Stimulated activated CD4-positive, alpha-beta T cell treated with anti-CD3 and anti-CD28 coated beads, Interleukin-2, amount 100 ng/mL, for 48 hours (primary cell): ENCODE results near the gene TECR.

Source experiments
- DNase-seq, 2 donors: peaks; one replicate each; pipeline ENCODE4 v3.0.0-alpha.2; 2020

Gene TECR

GRCh38 chr19:14510311-14511228 is 18.8 kb upstream of the TECR start:
- no peak for DNase-seq

GRCh38 chr19:14511229-14511593 is 18.2 kb upstream of the TECR start:
- DNase-seq = no peak

- DNase-seq = no peak
These were observed 16.9 kb upstream of the TECR start for GRCh38 chr19:14512406-14512961.

GRCh38 chr19:14514215-14514863 is 15.1 kb upstream of the TECR start:
- no peak for DNase-seq

GRCh38 chr19:14515501-14516047 is 13.8 kb upstream of the TECR start:
- DNase-seq = no peak

GRCh38 chr19:14516048-14516534 is 13.3 kb upstream of the TECR start:
- DNase-seq = no peak

GRCh38 chr19:14516746-14517438 is 12.5 kb upstream of the TECR start:
- DNase-seq = no peak

GRCh38 chr19:14517446-14517839 is 12.0 kb upstream of the TECR start:
- DNase-seq = no peak

GRCh38 chr19:14517840-14518505 is 11.4 kb upstream of the TECR start, which contains the start of gene DNAJB1:
TSS of gene DNAJB1 (minus strand) at chr19:14518397. CDS start at chr19:14518349, 48 bp downstream.
- peak; percentile 53 to 56 for DNase-seq

GRCh38 chr19:14519245-14519859 is 10.0 kb upstream of the TECR start:
- no peak for DNase-seq

- DNase-seq = no peak
These were observed 9.5 kb upstream of the TECR start for GRCh38 chr19:14519860-14520407.

GRCh38 chr19:14520543-14520942 is 8.9 kb upstream of the TECR start:
- DNase-seq = no peak

- DNase-seq = no peak
These were observed 3.7 kb upstream of the TECR start for GRCh38 chr19:14525729-14526128.

- DNase-seq = no peak
These were observed 3.0 kb upstream of the TECR start for GRCh38 chr19:14526423-14526822.

GRCh38 chr19:14528419-14529253 is 758 bp upstream of the TECR start:
- no peak for DNase-seq

- no peak for DNase-seq
These were observed 583 bp downstream of the TECR start for GRCh38 chr19:14530005-14530348.

GRCh38 chr19:14530506-14530905 is 1.1 kb downstream of the TECR start:
- no peak for DNase-seq

GRCh38 chr19:14533450-14533849 is 4.1 kb downstream of the TECR start:
- DNase-seq = no peak

- peak in 1 of 2 donors; percentile 49 for DNase-seq
These were observed 7.7 kb downstream of the TECR start for GRCh38 chr19:14536926-14537692.
